ENCODE data around the gene SRRM4. TPM values are rescaled to one million over a fixed set of nuclear protein-coding genes. Genes with fewer than 3 reads are reported as not detected.

The SRRM4 gene
- total RNA-seq, 1 experiment from 2014 or later, result 0.02 TPM

DNA sequence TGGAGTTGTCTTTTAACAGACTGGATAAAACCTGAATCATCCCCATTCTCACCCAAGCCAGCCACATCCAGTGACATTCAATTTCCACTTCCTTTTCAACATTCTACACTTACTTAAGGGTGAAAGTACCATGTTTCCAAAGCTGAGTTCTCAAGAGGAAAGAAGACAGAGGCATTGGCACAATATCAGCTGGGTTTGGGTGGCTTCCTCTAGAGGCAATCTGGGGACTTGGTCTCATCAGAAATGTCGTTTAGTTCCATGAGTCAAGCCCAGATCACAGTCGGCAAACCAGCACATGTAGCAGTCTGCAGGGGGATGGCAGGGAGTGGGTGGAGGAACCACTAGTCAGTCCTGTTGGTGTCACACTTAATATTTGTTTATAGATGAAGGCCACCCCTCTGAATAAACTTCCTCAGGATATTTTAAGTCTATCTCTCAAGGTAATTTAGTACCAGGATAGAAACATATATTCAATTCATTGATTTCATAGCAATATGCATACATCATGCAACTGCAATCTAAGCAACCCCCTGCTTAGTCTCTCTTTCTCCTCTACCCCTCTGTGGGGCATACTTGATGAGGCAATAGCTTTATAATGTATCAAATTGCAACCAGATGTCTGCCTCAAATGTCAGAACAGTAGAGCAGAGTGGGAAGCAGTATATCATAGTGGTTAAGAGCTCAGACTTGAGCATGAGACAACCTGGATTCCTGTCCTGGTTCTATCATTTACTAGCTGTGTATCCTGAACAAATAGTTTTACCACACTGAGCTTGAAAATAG lies 3.0 kb downstream of the SRRM4 start:
- H3K27ac ChIP-seq (ENCODE audit: low read depth, low read length), result no peak overlapping the region
- CTCF ChIA-PET, result no interaction called here
- BruUV-seq (replicated peaks), result no TSS peak
- no peaks in the 10 kb centered on the region for H4K20me1 ChIP-seq (ENCODE audit: insufficient read depth)
- no peaks in the 10 kb centered on the region for H3K79me2 ChIP-seq (ENCODE audit: insufficient read depth, low read length)
- H3K27me3 ChIP-seq (ENCODE audit: insufficient read depth, low read length), result peaks cover 44% of the 10 kb centered on the region
- intact Hi-C loops (cut with micrococcal nuclease), result no loop called here
- no peak for DNase-seq (ENCODE audit: low read depth, low spot score)
- no peak overlapping the region for H3K4me2 ChIP-seq (ENCODE audit: low read length)
- no peak overlapping the region for H3K9ac ChIP-seq (ENCODE audit: low read length)
- no peak for ATAC-seq
- no peak overlapping the region for H3K4me3 ChIP-seq (replicated peaks in 1 of 2; ENCODE audit: low read depth in 1 of 2, low read length in 2 of 2)
- RAD21 ChIA-PET (ENCODE audit: low non-redundant PET in 1 of 2, low total read pairs in 2 of 2, uncharacterized antibody in 2 of 2, unreplicated experiment in 2 of 2), result no interaction called here
- POLR2A ChIA-PET, result no interaction called here
- H3K4me1 ChIP-seq (ENCODE audit: control insufficient read depth in 1 of 2, insufficient read depth in 2 of 2, low read length in 2 of 2), result no peaks in the 10 kb centered on the region
- no peak overlapping the region for H2AFZ ChIP-seq (ENCODE audit: low read depth, low read length, poor library complexity, severe bottlenecking)
- H3K9me2 ChIP-seq (ENCODE audit: insufficient read depth), result no peaks in the 10 kb centered on the region
- H3K36me3 ChIP-seq (ENCODE audit: control insufficient read depth in 1 of 2, insufficient read depth in 2 of 2, low read length in 2 of 2), result no peaks in the 10 kb centered on the region
- no peaks in the 10 kb centered on the region for H3K9me3 ChIP-seq (ENCODE audit: control insufficient read depth in 1 of 2, insufficient read depth in 1 of 2, low read depth in 1 of 2, low read length in 2 of 2)
- TF ChIP-seq RAD21 (IDR thresholded peaks at IDR 0.05; ENCODE audit: low read depth) (no peak), POLR2AphosphoS5 (IDR thresholded peaks at IDR 0.05; ENCODE audit: low read depth, low read length) (no peak), YY1 (IDR thresholded peaks at IDR 0.05; ENCODE audit: extremely low read depth, insufficient replicate concordance, low read depth, low read length) (no peak), JUND (IDR thresholded peaks at IDR 0.05) (no peak), ZNF274 (IDR thresholded peaks at IDR 0.05; ENCODE audit: low read depth, low read length) (no peak), SP1 (IDR thresholded peaks at IDR 0.05; ENCODE audit: low read depth) (no peak), ELF1 (IDR thresholded peaks at IDR 0.05; ENCODE audit: borderline replicate concordance, low read depth) (no peak), ZFX (IDR thresholded peaks at IDR 0.05) (no peak), FOSL1 (IDR thresholded peaks at IDR 0.05; ENCODE audit: low read depth) (no peak), SIN3A (IDR thresholded peaks at IDR 0.05; ENCODE audit: low read depth) (no peak), EZH2 (IDR thresholded peaks at IDR 0.05) (no peak), POLR2A (IDR thresholded peaks at IDR 0.05; ENCODE audit: borderline replicate concordance, extremely low read depth, insufficient read depth, insufficient read length) (no peak), CBX3 (IDR thresholded peaks at IDR 0.05; ENCODE audit: low read depth) (no peak), EGR1 (IDR thresholded peaks at IDR 0.05; ENCODE audit: low read depth) (no peak), SRF (IDR thresholded peaks at IDR 0.05; ENCODE audit: low read depth) (no peak)
- TF ChIP-seq, protein P1, sequence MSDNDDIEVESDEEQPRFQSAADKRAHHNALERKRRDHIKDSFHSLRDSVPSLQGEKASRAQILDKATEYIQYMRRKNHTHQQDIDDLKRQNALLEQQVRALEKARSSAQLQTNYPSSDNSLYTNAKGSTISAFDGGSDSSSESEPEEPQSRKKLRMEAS (IDR thresholded peaks at IDR 0.05), result no peak
- TF ChIP-seq, protein P2, sequence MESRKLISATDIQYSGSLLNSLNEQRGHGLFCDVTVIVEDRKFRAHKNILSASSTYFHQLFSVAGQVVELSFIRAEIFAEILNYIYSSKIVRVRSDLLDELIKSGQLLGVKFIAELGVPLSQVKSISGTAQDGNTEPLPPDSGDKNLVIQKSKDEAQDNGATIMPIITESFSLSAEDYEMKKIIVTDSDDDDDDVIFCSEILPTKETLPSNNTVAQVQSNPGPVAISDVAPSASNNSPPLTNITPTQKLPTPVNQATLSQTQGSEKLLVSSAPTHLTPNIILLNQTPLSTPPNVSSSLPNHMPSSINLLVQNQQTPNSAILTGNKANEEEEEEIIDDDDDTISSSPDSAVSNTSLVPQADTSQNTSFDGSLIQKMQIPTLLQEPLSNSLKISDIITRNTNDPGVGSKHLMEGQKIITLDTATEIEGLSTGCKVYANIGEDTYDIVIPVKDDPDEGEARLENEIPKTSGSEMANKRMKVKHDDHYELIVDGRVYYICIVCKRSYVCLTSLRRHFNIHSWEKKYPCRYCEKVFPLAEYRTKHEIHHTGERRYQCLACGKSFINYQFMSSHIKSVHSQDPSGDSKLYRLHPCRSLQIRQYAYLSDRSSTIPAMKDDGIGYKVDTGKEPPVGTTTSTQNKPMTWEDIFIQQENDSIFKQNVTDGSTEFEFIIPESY (IDR thresholded peaks at IDR 0.05; ENCODE audit: extremely low read depth, insufficient replicate concordance, low read length), result no peak
- TF ChIP-seq, protein P3, sequence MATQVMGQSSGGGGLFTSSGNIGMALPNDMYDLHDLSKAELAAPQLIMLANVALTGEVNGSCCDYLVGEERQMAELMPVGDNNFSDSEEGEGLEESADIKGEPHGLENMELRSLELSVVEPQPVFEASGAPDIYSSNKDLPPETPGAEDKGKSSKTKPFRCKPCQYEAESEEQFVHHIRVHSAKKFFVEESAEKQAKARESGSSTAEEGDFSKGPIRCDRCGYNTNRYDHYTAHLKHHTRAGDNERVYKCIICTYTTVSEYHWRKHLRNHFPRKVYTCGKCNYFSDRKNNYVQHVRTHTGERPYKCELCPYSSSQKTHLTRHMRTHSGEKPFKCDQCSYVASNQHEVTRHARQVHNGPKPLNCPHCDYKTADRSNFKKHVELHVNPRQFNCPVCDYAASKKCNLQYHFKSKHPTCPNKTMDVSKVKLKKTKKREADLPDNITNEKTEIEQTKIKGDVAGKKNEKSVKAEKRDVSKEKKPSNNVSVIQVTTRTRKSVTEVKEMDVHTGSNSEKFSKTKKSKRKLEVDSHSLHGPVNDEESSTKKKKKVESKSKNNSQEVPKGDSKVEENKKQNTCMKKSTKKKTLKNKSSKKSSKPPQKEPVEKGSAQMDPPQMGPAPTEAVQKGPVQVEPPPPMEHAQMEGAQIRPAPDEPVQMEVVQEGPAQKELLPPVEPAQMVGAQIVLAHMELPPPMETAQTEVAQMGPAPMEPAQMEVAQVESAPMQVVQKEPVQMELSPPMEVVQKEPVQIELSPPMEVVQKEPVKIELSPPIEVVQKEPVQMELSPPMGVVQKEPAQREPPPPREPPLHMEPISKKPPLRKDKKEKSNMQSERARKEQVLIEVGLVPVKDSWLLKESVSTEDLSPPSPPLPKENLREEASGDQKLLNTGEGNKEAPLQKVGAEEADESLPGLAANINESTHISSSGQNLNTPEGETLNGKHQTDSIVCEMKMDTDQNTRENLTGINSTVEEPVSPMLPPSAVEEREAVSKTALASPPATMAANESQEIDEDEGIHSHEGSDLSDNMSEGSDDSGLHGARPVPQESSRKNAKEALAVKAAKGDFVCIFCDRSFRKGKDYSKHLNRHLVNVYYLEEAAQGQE (IDR thresholded peaks at IDR 0.05; ENCODE audit: low read depth), result no peak
- TF ChIP-seq, protein P4, sequence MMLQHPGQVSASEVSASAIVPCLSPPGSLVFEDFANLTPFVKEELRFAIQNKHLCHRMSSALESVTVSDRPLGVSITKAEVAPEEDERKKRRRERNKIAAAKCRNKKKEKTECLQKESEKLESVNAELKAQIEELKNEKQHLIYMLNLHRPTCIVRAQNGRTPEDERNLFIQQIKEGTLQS (IDR thresholded peaks at IDR 0.05), result no peak

All from HCT116 (cell line).